Gastroesophageal sphincter (tissue), 4 donors: ENCODE results near the gene TNN. TPM values are rescaled to one million over a fixed set of nuclear protein-coding genes. Genes with fewer than 3 reads are reported as not detected.

Experiments used
- ATAC-seq: fragments of 150-250 bp; one replicate; pipeline ENCODE4 v1.9.1; 2016; ENCODE audit warnings: mild to moderate bottlenecking, moderate library complexity
- H3K27ac ChIP-seq, 4 donors: fragments of 200-600 bp; sonication (generic) in 3 of 4; 1 replicate in 3 of 4; 2 replicates in 1 of 4; pipeline ENCODE4 v1.5.1; 2016 to 2019
- H3K27me3 ChIP-seq: fragments of 200-600 bp; sonication (generic); one replicate; pipeline ENCODE4 v1.5.1; 2019
- H3K36me3 ChIP-seq, 2 donors: fragments of 200-600 bp; sonication (generic); one replicate each; pipeline ENCODE4 v1.5.1; 2019; ENCODE audit warnings: control low read depth in 1 of 2
- H3K4me1 ChIP-seq, 3 donors: fragments of 200-600 bp; sonication (generic); 1 replicate in 2 of 3; 2 replicates in 1 of 3; pipeline ENCODE4 v1.5.1; 2016 to 2019; ENCODE audit warnings: control low read depth in 2 of 3
- H3K4me3 ChIP-seq, 2 donors: fragments of 200-600 bp; sonication (generic); one replicate each; pipeline ENCODE4 v1.5.1; 2019; ENCODE audit warnings: mild to moderate bottlenecking in 1 of 2, moderate library complexity in 1 of 2
- H3K9me3 ChIP-seq, 3 donors: fragments of 200-600 bp; sonication (generic); one replicate each; pipeline ENCODE4 v1.5.1; 2017 to 2019; ENCODE audit warnings: control low read depth in 2 of 3
- EP300 ChIP-seq: sonication (generic); formaldehyde crosslinking; IDR thresholded peaks from one replicate; pipeline ENCODE4 v1.6.1; 2017; ENCODE audit warnings: antibody characterized with exemption, mild to moderate bottlenecking
- POLR2A ChIP-seq, 2 donors: fragments of 450-650 bp; IDR thresholded peaks; one replicate each; pipeline ENCODE4 v1.6.1; 2017; ENCODE audit warnings: antibody characterized with exemption in 2 of 2, mild to moderate bottlenecking in 2 of 2, moderate library complexity in 1 of 2
- POLR2AphosphoS5 ChIP-seq: sonication (generic); formaldehyde crosslinking; IDR thresholded peaks from one replicate; pipeline ENCODE4 v1.6.1; 2017; ENCODE audit warnings: antibody characterized with exemption
- WGBS, 2 donors: methylation state at CpG; one replicate each; pipeline ENCODE4 v1.1.5; 2018; ENCODE audit warnings: low coverage in 1 of 2; 5-methylcytosine and 5-hydroxymethylcytosine counted together
- total RNA-seq, 4 donors: library from RNA; depleted of rRNA; stranded (reverse); fragments of >200 nt; gene quantifications; one replicate each; pipeline ENCODE4 v1.1.0, GENCODE V29; 2016
- TF ChIP-seq, protein P1 (sequence below), 4 experiments: fragments of 200-600 bp in 2 of 4; fragments of 450-650 bp in 2 of 4; sonication (generic) in 1 of 4; IDR thresholded peaks; one replicate each; pipeline ENCODE4 v1.5.1; 2017 to 2019; ENCODE audit warnings: antibody characterized with exemption in 4 of 4, mild to moderate bottlenecking in 2 of 4, moderate library complexity in 2 of 4

TNN gene
- total RNA-seq, 4 donors from 2014 or later: 0.23 to 0.92 (median 0.47) TPM; not detected in 1

GRCh38 chr1:175162955-175163354, 95.3 kb downstream of the TNN start:
- Histone ChIP-seq H3K9me3 (no peaks in the 10 kb centered on the region), H3K27ac (no peak overlapping the region), H3K27me3 (no peaks in the 10 kb centered on the region), H3K4me1 (no peaks in the 10 kb centered on the region), H3K36me3 (peaks cover 0 to 84% of the 10 kb centered on the region in 2 donors), H3K4me3 (no peak overlapping the region)
- no peak for ATAC-seq
- TF ChIP-seq POLR2AphosphoS5 (no peak), POLR2A (IDR thresholded peaks at IDR 0.05) (no peak), EP300 (no peak)
- TF ChIP-seq, protein P1, sequence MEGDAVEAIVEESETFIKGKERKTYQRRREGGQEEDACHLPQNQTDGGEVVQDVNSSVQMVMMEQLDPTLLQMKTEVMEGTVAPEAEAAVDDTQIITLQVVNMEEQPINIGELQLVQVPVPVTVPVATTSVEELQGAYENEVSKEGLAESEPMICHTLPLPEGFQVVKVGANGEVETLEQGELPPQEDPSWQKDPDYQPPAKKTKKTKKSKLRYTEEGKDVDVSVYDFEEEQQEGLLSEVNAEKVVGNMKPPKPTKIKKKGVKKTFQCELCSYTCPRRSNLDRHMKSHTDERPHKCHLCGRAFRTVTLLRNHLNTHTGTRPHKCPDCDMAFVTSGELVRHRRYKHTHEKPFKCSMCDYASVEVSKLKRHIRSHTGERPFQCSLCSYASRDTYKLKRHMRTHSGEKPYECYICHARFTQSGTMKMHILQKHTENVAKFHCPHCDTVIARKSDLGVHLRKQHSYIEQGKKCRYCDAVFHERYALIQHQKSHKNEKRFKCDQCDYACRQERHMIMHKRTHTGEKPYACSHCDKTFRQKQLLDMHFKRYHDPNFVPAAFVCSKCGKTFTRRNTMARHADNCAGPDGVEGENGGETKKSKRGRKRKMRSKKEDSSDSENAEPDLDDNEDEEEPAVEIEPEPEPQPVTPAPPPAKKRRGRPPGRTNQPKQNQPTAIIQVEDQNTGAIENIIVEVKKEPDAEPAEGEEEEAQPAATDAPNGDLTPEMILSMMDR (IDR thresholded peaks at IDR 0.05): no peak
- WGBS, 2 donors: 63 to 73% methylated on average over 4 of the region's 4 CpGs

DNA sequence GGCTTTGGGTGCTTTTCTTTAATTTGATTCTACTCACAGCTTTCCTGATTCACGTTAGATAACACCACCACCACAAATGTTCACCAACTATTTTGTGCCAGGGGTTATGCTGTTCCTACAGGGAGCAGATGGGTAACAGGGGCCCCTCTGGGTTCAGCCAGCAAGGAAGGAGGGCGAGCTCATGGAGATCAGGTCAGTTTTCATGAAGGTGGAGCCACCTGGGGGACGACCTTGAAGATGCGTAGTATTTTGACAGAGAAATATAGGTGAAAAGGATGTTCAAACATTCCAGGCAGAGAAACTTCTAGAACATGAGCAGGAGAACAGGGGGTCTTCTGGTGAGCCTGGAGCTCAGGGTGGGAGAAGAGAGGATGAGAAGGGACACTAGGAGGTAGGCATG, 96.1 kb downstream of the TNN start:
- no peak overlapping the region for H3K27ac ChIP-seq
- WGBS, 2 donors: 81% methylated on average over 4 of the region's 4 CpGs; no CpG with 5 or more reads in 1 of the 2 donors
- ATAC-seq: no peak
- H3K4me3 ChIP-seq: no peak overlapping the region
- TF ChIP-seq, protein P1 (IDR thresholded peaks at IDR 0.05): no peak
- TF ChIP-seq POLR2A (IDR thresholded peaks at IDR 0.05) (no peak), POLR2AphosphoS5 (no peak), EP300 (no peak)
- H3K36me3 ChIP-seq: peaks cover 0 to 85% of the 10 kb centered on the region in 2 donors
- no peaks in the 10 kb centered on the region for H3K27me3 ChIP-seq
- H3K4me1 ChIP-seq: no peaks in the 10 kb centered on the region
- no peaks in the 10 kb centered on the region for H3K9me3 ChIP-seq

GRCh38 chr1:175164751-175165150, 97.1 kb downstream of the TNN start:
- TF ChIP-seq POLR2AphosphoS5 (no peak), POLR2A (IDR thresholded peaks at IDR 0.05) (no peak), EP300 (no peak)
- TF ChIP-seq, protein P1 (IDR thresholded peaks at IDR 0.05): no peak
- H3K4me1 ChIP-seq: peaks cover 0 to 8% (median 0%) of the 10 kb centered on the region in 3 donors
- no peaks in the 10 kb centered on the region for H3K27me3 ChIP-seq
- 57 to 81% methylated on average over 1 to 2 of the region's 2 CpGs for WGBS, 2 donors
- no peaks in the 10 kb centered on the region for H3K9me3 ChIP-seq
- peaks cover 0 to 77% of the 10 kb centered on the region in 2 donors for H3K36me3 ChIP-seq
- H3K27ac ChIP-seq: no peak overlapping the region
- H3K4me3 ChIP-seq: no peak overlapping the region
- no peak for ATAC-seq

DNA sequence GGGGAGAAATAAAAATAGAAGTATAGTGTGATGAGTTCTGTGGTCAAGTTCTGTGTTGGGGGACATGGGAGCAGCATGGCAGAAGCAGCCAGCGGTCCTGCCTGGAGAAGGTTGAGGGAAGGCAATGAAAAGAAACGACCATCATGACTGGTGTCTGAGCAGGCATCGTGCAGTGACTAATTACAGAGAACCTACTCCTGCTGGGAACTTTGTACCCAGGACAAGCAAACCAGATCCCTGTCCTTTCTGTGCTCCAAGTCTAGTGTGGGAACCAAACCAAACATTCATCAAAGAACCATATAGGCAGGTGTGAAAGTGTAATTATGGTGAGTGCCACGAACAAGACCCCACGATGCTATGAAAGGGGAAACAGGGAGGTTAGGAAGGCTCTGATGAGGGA, 99.1 kb downstream of the TNN start:
- H3K9me3 ChIP-seq: no peaks in the 10 kb centered on the region
- H3K27me3 ChIP-seq: no peaks in the 10 kb centered on the region
- H3K36me3 ChIP-seq: peaks cover 0 to 57% of the 10 kb centered on the region in 2 donors
- no peak overlapping the region for H3K27ac ChIP-seq
- no peak overlapping the region for H3K4me3 ChIP-seq
- no peak for TF ChIP-seq POLR2A (IDR thresholded peaks at IDR 0.05)
- no peak for TF ChIP-seq EP300
- TF ChIP-seq POLR2AphosphoS5: no peak
- TF ChIP-seq, protein P1 (IDR thresholded peaks at IDR 0.05): no peak
- peaks cover 0 to 13% (median 0%) of the 10 kb centered on the region in 3 donors for H3K4me1 ChIP-seq
- 86 to 88% methylated on average over 3 to 4 of the region's 5 CpGs for WGBS, 2 donors
- ATAC-seq: no peak

- WGBS, 2 donors: 89 to 100% methylated on average over 2 of the region's 2 CpGs
- no peaks in the 10 kb centered on the region for H3K27me3 ChIP-seq
- TF ChIP-seq EP300 (no peak), POLR2A (IDR thresholded peaks at IDR 0.05) (no peak), POLR2AphosphoS5 (no peak)
- TF ChIP-seq, protein P1 (IDR thresholded peaks at IDR 0.05): no peak
- H3K4me3 ChIP-seq: no peak overlapping the region
- no peak for ATAC-seq
- peaks cover 0 to 54% of the 10 kb centered on the region in 2 donors for H3K36me3 ChIP-seq
- no peak overlapping the region for H3K27ac ChIP-seq
- no peaks in the 10 kb centered on the region for H3K9me3 ChIP-seq
- peaks cover 0 to 13% (median 0%) of the 10 kb centered on the region in 3 donors for H3K4me1 ChIP-seq
Observed at GRCh38 chr1:175167861-175168260, 100.2 kb downstream of the TNN start.
